ENCODE data around the gene PACSIN3.

The PACSIN3 gene

GRCh38 chr11:47152126-47152952, 33.9 kb downstream of the PACSIN3 start:
- no peak for DNase-seq

DNA sequence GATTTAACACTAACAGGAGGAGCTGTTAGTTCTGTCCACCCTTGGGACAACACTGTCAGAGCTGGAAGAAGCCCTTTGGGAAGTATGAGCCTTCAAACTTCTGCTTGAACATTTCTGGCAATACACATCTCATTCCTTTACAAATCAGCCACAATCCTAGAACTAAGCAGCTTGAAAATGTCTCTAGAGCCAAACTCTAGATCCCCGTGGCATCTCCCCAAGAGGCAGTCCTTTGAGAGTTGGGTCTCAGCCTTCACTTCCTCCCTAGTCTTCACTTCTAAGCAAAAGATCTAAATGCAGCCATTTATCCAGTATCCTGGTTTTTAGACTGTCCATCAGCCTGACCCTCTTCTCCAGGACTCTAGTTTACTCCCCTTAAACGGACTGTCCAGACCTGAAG, 36.5 kb downstream of the PACSIN3 start:
- DNase-seq = no peak

- no peak for DNase-seq
These were observed 37.2 kb downstream of the PACSIN3 start for GRCh38 chr11:47148903-47149531.

- DNase-seq = no peak
These were observed 38.0 kb downstream of the PACSIN3 start for GRCh38 chr11:47148270-47148669.

DNA sequence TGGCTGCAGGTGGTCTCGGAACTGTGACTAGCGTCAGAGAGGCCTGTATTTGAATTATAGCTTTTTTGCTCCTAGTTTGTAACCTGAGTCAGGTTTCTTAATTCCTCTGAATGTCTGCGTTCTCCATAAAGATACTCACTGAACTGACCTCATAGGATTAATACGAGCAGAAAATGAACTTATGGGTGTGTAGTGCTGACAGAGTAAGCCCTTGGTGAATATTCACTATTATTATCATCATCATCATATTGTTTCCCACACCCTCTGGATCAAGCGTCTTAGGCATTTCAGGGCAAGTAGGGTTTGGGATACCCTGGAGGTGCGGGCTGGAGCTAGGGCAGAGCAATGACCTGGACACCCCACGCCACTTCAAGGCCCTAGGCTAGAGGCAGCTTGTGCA, 38.6 kb downstream of the PACSIN3 start:
- no peak for DNase-seq

DNA sequence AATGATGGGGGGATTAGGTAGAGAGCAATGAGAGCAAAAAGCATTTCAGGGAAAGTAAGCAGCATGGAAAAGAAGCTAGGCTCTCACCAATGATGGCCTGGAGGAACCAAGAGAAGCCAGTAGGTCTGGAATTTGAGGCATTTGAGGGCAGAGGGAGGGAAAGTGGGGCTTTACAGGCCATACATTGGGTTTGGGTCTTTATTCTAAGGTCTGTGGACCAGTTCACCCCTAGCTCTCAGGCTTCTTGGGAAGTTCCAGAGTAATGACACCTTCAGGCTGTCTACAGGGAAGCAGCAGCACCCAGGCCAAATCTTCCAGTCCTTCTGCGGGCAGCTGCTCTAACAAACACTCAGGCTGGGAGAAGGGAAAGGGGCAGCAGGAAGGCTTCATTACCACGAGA, 39.0 kb downstream of the PACSIN3 start:
- DNase-seq = no peak

GRCh38 chr11:47144541-47144940, 41.7 kb downstream of the PACSIN3 start:
- DNase-seq = no peak

GRCh38 chr11:47143322-47143721, 42.9 kb downstream of the PACSIN3 start:
- DNase-seq = no peak

DNA sequence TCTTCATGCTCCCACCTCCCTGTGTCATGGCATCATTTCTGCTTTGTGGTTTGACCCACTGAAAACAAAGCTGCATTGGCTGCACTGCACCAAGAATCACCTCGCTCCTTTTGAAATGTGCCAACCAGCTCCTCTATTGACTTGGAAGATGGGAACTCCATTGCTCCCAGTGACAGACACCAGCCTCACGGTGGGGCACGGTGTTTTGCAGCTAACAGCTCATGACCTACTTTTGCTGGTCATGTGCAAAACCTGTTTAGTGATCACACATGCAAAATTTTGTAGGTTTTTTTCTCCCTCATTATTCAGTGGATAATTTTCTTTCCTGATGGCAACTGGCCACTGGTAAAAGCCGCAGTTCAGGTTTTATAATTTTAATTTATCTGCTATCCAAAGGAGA, 46.4 kb downstream of the PACSIN3 start:
- no peak for DNase-seq

GRCh38 chr11:47137476-47137875, 48.8 kb downstream of the PACSIN3 start:
- DNase-seq = no peak

GRCh38 chr11:47136921-47137320, 49.3 kb downstream of the PACSIN3 start:
- DNase-seq = no peak

DNA sequence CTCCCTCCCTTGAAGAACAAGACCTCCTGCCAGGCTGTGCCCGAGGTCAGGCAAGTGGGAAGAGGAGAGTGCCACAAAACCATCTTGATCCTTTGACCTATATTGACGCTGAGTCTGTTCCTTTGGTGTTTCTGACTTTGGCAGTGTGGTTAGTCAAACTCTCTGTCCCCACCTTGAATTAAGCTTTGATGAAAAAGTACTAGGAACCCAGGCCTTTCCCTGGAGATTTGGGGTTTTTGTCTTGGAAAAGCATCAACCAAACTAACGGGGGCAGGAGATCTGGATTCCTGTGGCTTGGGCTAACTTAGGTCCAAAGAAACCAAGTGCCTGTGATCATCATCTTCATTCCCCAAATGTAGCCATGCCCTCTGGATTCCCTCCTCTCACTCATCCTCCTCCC, 49.9 kb downstream of the PACSIN3 start:
- no peak for DNase-seq

- no peak for DNase-seq
These were observed 53.3 kb downstream of the PACSIN3 start for GRCh38 chr11:47132981-47133380.

DNA sequence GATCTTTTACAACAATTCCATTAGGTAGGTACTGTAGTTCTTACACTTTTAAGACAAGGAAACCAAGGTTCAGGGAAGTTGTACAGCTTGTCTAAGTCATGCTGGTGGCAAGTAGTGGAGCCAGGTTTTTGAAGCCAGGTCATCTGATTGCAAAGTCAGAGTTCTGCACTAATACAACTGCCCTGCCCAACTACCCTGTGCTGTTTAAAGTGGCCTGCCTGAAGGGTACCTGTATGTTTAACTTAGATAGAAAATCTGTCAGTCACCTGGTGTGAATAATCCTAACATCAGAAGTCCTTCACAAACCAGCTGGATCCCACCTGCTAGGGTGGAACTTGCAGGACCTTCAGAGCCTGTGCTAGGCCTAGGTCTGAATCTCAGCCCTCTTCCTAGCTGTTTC, 53.7 kb downstream of the PACSIN3 start:
- no peak for DNase-seq

GRCh38 chr11:47131136-47131535, 55.1 kb downstream of the PACSIN3 start:
- no peak for DNase-seq

GRCh38 chr11:47130543-47130942, 55.7 kb downstream of the PACSIN3 start:
- no peak for DNase-seq
